ENCODE measurements around the gene IPCEF1. TPM values are rescaled to one million over a fixed set of nuclear protein-coding genes. Genes with fewer than 3 reads are reported as not detected.

IPCEF1 gene
- total and polyA plus RNA-seq, 2 of the 4 experiments (the other 2 are of a cell fraction), result under 0.01 to 0.03 TPM

DNA sequence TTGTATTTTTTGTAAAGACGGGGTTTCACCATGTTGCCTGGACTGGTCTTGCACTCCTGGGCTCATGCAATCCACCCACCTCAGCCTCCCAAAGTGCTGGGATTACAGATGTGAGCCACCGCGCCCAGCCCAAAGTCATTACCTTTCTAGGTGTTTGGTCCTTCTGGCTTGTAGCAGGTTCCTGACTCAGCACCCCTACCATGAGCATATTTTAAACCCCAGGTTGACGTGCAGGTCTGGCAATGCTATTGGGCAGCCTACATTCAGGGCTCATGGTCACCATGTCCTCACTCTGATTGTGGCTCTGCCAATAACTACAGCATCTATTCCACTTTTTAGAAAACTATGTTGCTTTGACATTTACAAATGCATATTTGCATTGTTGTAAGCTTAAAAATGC lies 59.4 kb downstream of the IPCEF1 start:
- H3K9me1 ChIP-seq (ENCODE audit: insufficient read depth, low read length), result peaks cover 20% of the 10 kb centered on the region
- no peaks in the 10 kb centered on the region for H3K79me1 ChIP-seq (ENCODE audit: low read depth in 1 of 2, low read length in 2 of 2)
- 0 out of 4 replicates have a peak overlapping the region, but pooled peaks of 1 of the 2 experiments have one; percentile 21 for H4K8ac ChIP-seq (ENCODE audit: low read depth in 2 of 2, low read length in 2 of 2)
- POLR2A ChIA-PET (ENCODE audit: unreplicated experiment), result no interaction called here
- H3K36me3 ChIP-seq (ENCODE audit: control insufficient read depth, insufficient read depth, low read length), result no peaks in the 10 kb centered on the region
- H3K4me3 ChIP-seq (ENCODE audit: insufficient read depth, low read depth, low read length), result no peak overlapping the region
- no TSS peak for BruUV-seq (replicated peaks)
- in situ Hi-C loops (cut with MboI; ENCODE audit: low sequenced_read_pairs), result no loop called here
- dilution Hi-C loops (cut with HindIII; ENCODE audit: low sequenced_read_pairs, unreplicated experiment), result no loop called here
- no peaks in the 10 kb centered on the region for H3K27me3 ChIP-seq (ENCODE audit: control insufficient read depth, insufficient read depth, low read length)
- no peak overlapping the region for H3K27ac ChIP-seq (ENCODE audit: insufficient read depth, low read length)
- H3K23ac ChIP-seq (ENCODE audit: low read depth, low read length), result no peak overlapping the region
- TF ChIP-seq BHLHE40 (IDR thresholded peaks at IDR 0.05; ENCODE audit: low read depth, low read length) (no peak), RFX5 (IDR thresholded peaks at IDR 0.05; ENCODE audit: low read depth, low read length) (no peak), SMC3 (IDR thresholded peaks at IDR 0.05; ENCODE audit: low read depth, low read length) (no peak), NFE2L2 (IDR thresholded peaks at IDR 0.05; ENCODE audit: low read depth, low read length) (no peak), POLR2A (IDR thresholded peaks at IDR 0.05; ENCODE audit: low read depth, low read length) (no peak), MAZ (IDR thresholded peaks at IDR 0.05; ENCODE audit: borderline replicate concordance, low read depth, low read length) (no peak), CEBPB (IDR thresholded peaks at IDR 0.05; ENCODE audit: low read depth, low read length) (no peak), CTCF (conservative IDR thresholded peaks at IDR 0.05; ENCODE audit: low read depth, low read length) (no peak), RAD21 (IDR thresholded peaks at IDR 0.05; ENCODE audit: low read length) (no peak), ELK1 (IDR thresholded peaks at IDR 0.05; ENCODE audit: borderline replicate concordance, low read depth, low read length) (no peak), MAFK (IDR thresholded peaks at IDR 0.05; ENCODE audit: low read depth, low read length) (no peak), FOS (IDR thresholded peaks at IDR 0.05; ENCODE audit: low read depth, low read length) (no peak), CHD1 (IDR thresholded peaks at IDR 0.05; ENCODE audit: low read depth, low read length) (no peak), RCOR1 (IDR thresholded peaks at IDR 0.05; ENCODE audit: insufficient replicate concordance, low read length) (no peak), MXI1 (IDR thresholded peaks at IDR 0.05; ENCODE audit: borderline replicate concordance, low read depth, low read length) (no peak)
- TF ChIP-seq, protein P1, sequence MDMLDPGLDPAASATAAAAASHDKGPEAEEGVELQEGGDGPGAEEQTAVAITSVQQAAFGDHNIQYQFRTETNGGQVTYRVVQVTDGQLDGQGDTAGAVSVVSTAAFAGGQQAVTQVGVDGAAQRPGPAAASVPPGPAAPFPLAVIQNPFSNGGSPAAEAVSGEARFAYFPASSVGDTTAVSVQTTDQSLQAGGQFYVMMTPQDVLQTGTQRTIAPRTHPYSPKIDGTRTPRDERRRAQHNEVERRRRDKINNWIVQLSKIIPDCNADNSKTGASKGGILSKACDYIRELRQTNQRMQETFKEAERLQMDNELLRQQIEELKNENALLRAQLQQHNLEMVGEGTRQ (IDR thresholded peaks at IDR 0.05; ENCODE audit: low read depth, low read length), result no peak
- no peak overlapping the region for H3K14ac ChIP-seq (replicated peaks; ENCODE audit: low read depth, low read length)
- no peak for ATAC-seq (ENCODE audit: low read depth)
- intact Hi-C loops (cut with micrococcal nuclease), result no loop called here
- WGBS, 2 experiments (ENCODE audit: extremely low coverage in 2 of 2, insufficient read length in 1 of 2), result 92% methylated on average over 2 of the region's 4 CpGs; no CpG with 5 or more reads in 1 of the 2 experiments
- H2BK20ac ChIP-seq (ENCODE audit: low read depth, low read length), result peak overlapping the region; percentile 48
- H4K20me1 ChIP-seq (ENCODE audit: insufficient read depth, low read length), result no peaks in the 10 kb centered on the region
- H3K9me3 ChIP-seq (ENCODE audit: control insufficient read depth, insufficient read depth, low read length), result no peaks in the 10 kb centered on the region
- H3K4me1 ChIP-seq (ENCODE audit: control insufficient read depth, insufficient read depth, low read length), result peaks cover 12% of the 10 kb centered on the region
- H2BK5ac ChIP-seq (ENCODE audit: low read depth, low read length, poor library complexity, severe bottlenecking), result no peak overlapping the region
- no peak overlapping the region for H2AFZ ChIP-seq (replicated peaks; ENCODE audit: low read length, poor library complexity)
- DNase-seq, result no peak
- no peak overlapping the region for H3K4me2 ChIP-seq (ENCODE audit: low read depth, low read length)
- H2AK9ac ChIP-seq (replicated peaks; ENCODE audit: low read depth, low read length, poor library complexity), result no peak overlapping the region
- H3K4ac ChIP-seq (ENCODE audit: low read depth, low read length), result no peak overlapping the region
- CTCF ChIA-PET, result no interaction called here
- H2BK15ac ChIP-seq (ENCODE audit: low read depth, low read length), result peak overlapping the region; percentile 70; the same call in 1 of the 3 replicates
- H3K56ac ChIP-seq (ENCODE audit: extremely low read depth, insufficient read depth, low read length), result no peak overlapping the region
- no peak overlapping the region; the same call in 1 of the 2 replicates for H2BK120ac ChIP-seq (ENCODE audit: low read depth, low read length)
- peak overlapping the region; percentile 39; the same call in 1 of the 2 replicates for H2AK5ac ChIP-seq (ENCODE audit: low read depth, low read length)
- H3K18ac ChIP-seq (ENCODE audit: low read depth, low read length), result no peak overlapping the region
- H4K91ac ChIP-seq (ENCODE audit: insufficient read depth, low read depth, low read length), result 0 out of 2 replicates have a peak overlapping the region, but pooled peaks have one; percentile 3
- no peak overlapping the region for H4K5ac ChIP-seq (ENCODE audit: low read depth, low read length)
- no peak overlapping the region for H3K9ac ChIP-seq (ENCODE audit: low read depth, low read length)
